Transverse colon (tissue), 4 donors: ENCODE results near the gene ZFPL1. TPM values are rescaled to one million over a fixed set of nuclear protein-coding genes. Genes with fewer than 3 reads are reported as not detected.

Experiments
- DNase-seq: peaks from one replicate; pipeline ENCODE4 v3.0.0-alpha.2; 2019
- H3K27ac ChIP-seq, 4 donors: fragments of 200-600 bp; sonication (generic); 2 replicates each; pipeline ENCODE4 v1.5.1; 2016 to 2018; ENCODE audit warnings: inconsistent platforms in 4 of 4
- H3K27me3 ChIP-seq: fragments of 200-600 bp; sonication (generic); 2 replicates; pipeline ENCODE4 v1.5.1; 2017; ENCODE audit warnings: inconsistent platforms
- H3K36me3 ChIP-seq, 4 donors: fragments of 200-600 bp; sonication (generic); 2 replicates each; pipeline ENCODE4 v1.5.1; 2017 to 2019; ENCODE audit warnings: inconsistent platforms in 4 of 4
- H3K4me1 ChIP-seq, 4 donors: fragments of 200-600 bp; sonication (generic); 2 replicates each; pipeline ENCODE4 v1.5.1; 2017 to 2020; ENCODE audit warnings: inconsistent platforms in 4 of 4
- H3K4me3 ChIP-seq, 4 donors: fragments of 200-600 bp; sonication (generic); 1 replicate in 1 of 4; 2 replicates in 3 of 4; pipeline versions ENCODE4 v1.5.1 to v1.6.1; 2017 to 2019; ENCODE audit warnings: inconsistent platforms in 4 of 4
- H3K9me3 ChIP-seq, 2 donors: fragments of 200-600 bp; sonication (generic); 2 replicates each; pipeline ENCODE4 v1.5.1; 2017 to 2019; ENCODE audit warnings: inconsistent platforms in 2 of 2
- EP300 ChIP-seq: sonication (generic); formaldehyde crosslinking; IDR thresholded peaks from one replicate; pipeline ENCODE4 v1.6.1; 2017; ENCODE audit warnings: antibody characterized with exemption, low read depth
- POLR2A ChIP-seq: fragments of 450-650 bp; IDR thresholded peaks from one replicate; pipeline ENCODE4 v1.6.1; 2016; ENCODE audit warnings: antibody characterized with exemption, mild to moderate bottlenecking, moderate library complexity
- POLR2AphosphoS5 ChIP-seq, 3 donors: sonication (generic); formaldehyde crosslinking; IDR thresholded peaks; one replicate each; pipeline ENCODE4 v1.6.1; 2016; ENCODE audit warnings: antibody characterized with exemption in 3 of 3
- WGBS, 2 donors: methylation state at CpG; one replicate each; pipeline ENCODE4 v1.1.5; 2018; ENCODE audit warnings: low coverage in 1 of 2; 5-methylcytosine and 5-hydroxymethylcytosine counted together
- in situ Hi-C, 4 donors: fragments of 200-750 bp; cut with MboI; loops; one replicate each; pipeline versions ENCODE4 v1.15.0 to v1.15.1; 2017; ENCODE audit warnings: low sequenced_read_pairs in 3 of 4, low pct_ligation_motif_present in 1 of 4, low pct_unique_long_range_greater_than_20kb in 1 of 4
- intact Hi-C: fragments of 100-400 bp; cut with DNase I; formaldehyde crosslinking; loops from one replicate; pipeline ENCODE4 v1.15.1; 2023; ENCODE audit warnings: low total_unique reads
- total RNA-seq, 4 donors: library from RNA; depleted of rRNA; stranded (reverse); fragments of >200 nt; gene quantifications; one replicate each; pipeline ENCODE4 v1.1.0, GENCODE V29; 2016
- TF ChIP-seq, protein P1 (sequence below), 5 experiments: fragments of 200-600 bp in 3 of 5; fragments of 450-650 bp in 2 of 5; sonication (generic) in 3 of 5; IDR thresholded peaks; 1 replicate in 2 of 5; 2 replicates in 3 of 5; pipeline ENCODE4 v1.5.1; 2016 to 2017; ENCODE audit warnings: antibody characterized with exemption in 5 of 5, inconsistent platforms in 3 of 5, mild to moderate bottlenecking in 2 of 5, moderate library complexity in 1 of 5

ZFPL1 gene
- total RNA-seq, 4 donors from 2014 or later: 44.5 to 105 (median 64.2) TPM

DNA sequence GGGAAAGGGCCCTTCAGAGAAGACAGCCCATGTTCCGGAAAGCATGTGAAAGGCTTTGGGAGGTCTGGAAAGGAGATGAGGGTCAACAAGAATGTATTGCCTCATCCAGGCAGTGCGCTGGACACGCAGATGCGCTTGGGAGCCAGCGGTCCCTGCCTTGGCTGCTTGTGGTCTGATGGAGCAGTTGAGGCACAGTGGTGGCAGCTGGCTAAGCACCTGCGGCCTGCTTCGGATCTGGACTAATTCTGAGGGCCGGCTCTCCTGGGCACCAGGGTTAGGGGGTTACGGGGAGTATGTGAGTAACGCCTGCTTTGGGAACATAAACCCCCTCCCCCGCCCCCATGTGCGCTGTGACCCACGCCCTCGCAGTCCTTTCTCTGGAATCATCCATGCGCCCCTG, 23.1 kb downstream of the ZFPL1 start:
- no peak for DNase-seq
- 96% methylated on average over 11 of the region's 15 CpGs; no CpG with 5 or more reads in 1 of the 2 donors for whole genome bisulfite sequencing, 2 donors
- H3K27ac ChIP-seq: no peak overlapping the region

DNA sequence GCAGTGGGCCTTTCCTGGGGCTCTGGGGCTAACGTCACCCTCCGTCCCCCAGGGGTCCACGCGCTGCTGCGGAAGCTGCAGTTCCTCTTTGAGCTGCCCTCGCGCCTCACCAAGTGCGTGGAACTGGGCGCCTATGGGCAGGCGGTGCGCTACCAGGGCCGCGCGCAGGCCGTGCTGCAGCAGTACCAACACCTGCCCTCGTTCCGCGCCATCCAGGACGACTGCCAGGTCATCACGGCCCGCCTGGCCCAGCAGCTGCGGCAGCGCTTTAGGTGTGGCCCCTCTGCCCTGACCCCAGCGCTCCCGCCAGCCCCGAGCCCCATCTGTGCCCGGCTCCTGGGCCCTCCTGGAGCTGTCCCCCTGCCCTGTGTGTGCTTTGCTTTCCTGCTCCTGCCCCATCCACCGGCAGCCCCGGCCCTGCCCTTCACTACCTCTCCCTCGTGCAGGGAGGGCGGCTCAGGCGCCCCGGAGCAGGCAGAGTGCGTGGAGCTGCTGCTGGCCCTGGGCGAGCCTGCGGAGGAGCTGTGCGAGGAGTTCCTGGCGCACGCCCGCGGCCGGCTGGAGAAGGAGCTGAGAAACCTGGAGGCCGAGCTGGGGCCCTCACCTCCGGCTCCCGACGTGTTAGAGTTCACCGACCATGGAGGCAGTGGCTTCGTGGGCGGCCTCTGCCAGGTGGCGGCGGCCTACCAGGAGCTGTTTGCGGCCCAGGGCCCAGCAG, 23.9 kb downstream of the ZFPL1 start:
- DNase-seq: no peak
- intact Hi-C loops (no loop called here), in situ Hi-C loops (no loop called here)
- Histone ChIP-seq H3K9me3 (no peaks in the 10 kb centered on the region), H3K36me3 (peaks cover 0 to 11% (median 3%) of the 10 kb centered on the region in 4 donors), H3K27me3 (no peaks in the 10 kb centered on the region), H3K27ac (no peak overlapping the region), H3K4me3 (no peak overlapping the region), H3K4me1 (peaks cover 2 to 24% (median 13%) of the 10 kb centered on the region in 4 donors)
- TF ChIP-seq EP300: no peak
- TF ChIP-seq, protein P1, sequence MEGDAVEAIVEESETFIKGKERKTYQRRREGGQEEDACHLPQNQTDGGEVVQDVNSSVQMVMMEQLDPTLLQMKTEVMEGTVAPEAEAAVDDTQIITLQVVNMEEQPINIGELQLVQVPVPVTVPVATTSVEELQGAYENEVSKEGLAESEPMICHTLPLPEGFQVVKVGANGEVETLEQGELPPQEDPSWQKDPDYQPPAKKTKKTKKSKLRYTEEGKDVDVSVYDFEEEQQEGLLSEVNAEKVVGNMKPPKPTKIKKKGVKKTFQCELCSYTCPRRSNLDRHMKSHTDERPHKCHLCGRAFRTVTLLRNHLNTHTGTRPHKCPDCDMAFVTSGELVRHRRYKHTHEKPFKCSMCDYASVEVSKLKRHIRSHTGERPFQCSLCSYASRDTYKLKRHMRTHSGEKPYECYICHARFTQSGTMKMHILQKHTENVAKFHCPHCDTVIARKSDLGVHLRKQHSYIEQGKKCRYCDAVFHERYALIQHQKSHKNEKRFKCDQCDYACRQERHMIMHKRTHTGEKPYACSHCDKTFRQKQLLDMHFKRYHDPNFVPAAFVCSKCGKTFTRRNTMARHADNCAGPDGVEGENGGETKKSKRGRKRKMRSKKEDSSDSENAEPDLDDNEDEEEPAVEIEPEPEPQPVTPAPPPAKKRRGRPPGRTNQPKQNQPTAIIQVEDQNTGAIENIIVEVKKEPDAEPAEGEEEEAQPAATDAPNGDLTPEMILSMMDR (IDR thresholded peaks at IDR 0.05): no peak
- TF ChIP-seq POLR2AphosphoS5 (IDR thresholded peaks at IDR 0.05): no peak
- no peak for TF ChIP-seq POLR2A
- WGBS, 2 donors: 96% methylated on average over 52 of the region's 52 CpGs; no CpG with 5 or more reads in 1 of the 2 donors

More for the DNA sequence above, 23.1 kb downstream of the ZFPL1 start:
- H3K36me3 ChIP-seq: peaks cover 0 to 11% (median 3%) of the 10 kb centered on the region in 4 donors
- no peaks in the 10 kb centered on the region for H3K27me3 ChIP-seq
- no peak overlapping the region for H3K4me3 ChIP-seq
- in situ Hi-C loops: no loop called here
- TF ChIP-seq, protein P1 (IDR thresholded peaks at IDR 0.05): no peak
- no peak for TF ChIP-seq EP300
- no peak for TF ChIP-seq POLR2A
- TF ChIP-seq POLR2AphosphoS5 (IDR thresholded peaks at IDR 0.05): no peak
- no peaks in the 10 kb centered on the region for H3K9me3 ChIP-seq
- intact Hi-C loops: no loop called here
- peaks cover 0 to 15% (median 6%) of the 10 kb centered on the region in 4 donors for H3K4me1 ChIP-seq

DNA sequence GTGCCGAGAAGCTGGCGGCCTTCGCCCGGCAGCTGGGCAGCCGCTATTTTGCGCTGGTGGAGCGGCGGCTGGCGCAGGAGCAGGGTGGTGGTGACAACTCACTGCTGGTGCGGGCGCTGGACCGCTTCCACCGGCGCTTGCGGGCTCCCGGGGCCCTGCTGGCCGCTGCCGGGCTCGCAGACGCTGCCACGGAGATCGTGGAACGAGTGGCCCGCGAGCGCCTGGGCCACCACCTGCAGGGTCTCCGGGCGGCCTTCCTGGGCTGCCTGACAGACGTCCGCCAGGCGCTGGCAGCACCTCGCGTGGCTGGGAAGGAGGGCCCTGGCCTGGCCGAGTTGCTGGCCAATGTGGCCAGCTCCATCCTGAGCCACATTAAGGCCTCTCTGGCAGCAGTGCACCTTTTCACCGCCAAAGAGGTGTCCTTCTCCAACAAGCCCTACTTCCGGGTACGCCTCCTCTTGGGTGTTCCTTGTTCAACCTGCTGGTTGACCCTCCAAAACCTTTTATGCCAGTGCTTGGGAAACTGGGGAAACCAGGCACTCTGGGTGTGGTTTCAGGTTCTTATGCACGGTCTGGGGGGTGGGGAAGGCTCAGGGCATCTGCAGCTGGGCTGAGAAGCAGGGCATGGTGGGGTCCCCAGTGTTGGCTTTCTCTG, 24.6 kb downstream of the ZFPL1 start:
- WGBS, 2 donors: 93 to 94% methylated on average over 9 to 29 of the region's 38 CpGs
- intact Hi-C loops (no loop called here), in situ Hi-C loops (no loop called here)
- Histone ChIP-seq H3K9me3 (no peaks in the 10 kb centered on the region), H3K27me3 (no peaks in the 10 kb centered on the region), H3K27ac (no peak overlapping the region), H3K4me1 (peaks cover 8 to 30% (median 19%) of the 10 kb centered on the region in 4 donors), H3K4me3 (no peak overlapping the region), H3K36me3 (peaks cover 0 to 11% (median 3%) of the 10 kb centered on the region in 4 donors)
- DNase-seq: no peak
- TF ChIP-seq EP300 (no peak), POLR2AphosphoS5 (IDR thresholded peaks at IDR 0.05) (no peak), POLR2A (no peak)
- TF ChIP-seq, protein P1 (IDR thresholded peaks at IDR 0.05): no peak
